Measurements from ENCODE around the gene MRPL10.

Gene MRPL10

DNA sequence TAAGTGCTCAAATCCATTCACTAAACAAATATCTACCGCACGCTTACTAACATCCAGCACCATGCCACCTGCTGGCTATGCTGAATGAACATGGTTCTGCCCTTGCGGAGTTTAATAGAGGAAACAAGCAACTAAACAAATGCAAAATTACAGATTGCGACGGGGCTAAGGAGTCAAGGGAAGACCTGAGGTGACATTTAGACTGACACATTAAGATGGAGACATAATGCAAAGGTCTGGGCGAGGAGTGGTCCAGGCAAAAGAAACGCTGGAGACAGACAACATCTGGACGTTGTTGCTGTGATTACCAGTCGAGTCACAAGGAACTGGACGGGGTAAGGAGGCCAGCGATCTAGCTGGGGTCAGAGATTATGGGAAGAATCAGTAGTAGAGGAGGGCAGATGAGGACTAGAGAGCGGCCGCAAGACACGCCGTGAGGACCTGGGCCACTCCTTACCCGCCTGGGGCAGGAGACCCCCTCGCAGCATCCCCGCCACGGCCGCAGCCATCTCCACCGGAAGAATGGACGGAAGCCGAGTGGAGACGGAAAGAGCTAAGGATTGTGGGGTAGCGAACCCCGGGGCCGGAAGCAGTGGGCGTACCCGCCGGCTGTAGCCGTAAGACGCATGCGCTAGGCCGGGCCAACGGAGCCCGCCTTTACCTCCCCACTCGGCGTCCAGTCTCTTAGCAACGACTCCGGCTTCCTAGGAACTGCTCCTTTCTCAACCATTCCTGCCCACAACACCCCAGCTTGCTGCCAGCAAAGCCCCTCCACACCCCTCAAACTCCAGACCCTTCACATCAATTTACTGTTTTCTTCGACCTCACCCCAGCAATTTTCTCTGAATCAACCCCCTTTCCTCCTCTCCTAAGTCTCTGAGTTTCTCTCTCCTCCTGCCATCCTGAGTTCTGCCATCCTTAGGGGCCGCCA lies at the start of gene MRPL10, which contains the start of gene LRRC46:
Gene MRPL10, minus strand, starts transcription at position 539 of the 931 bp plus-strand sequence. Its CDS starts 30 bp downstream, at position 509.
Gene LRRC46, plus strand, starts transcription at position 668 of the 931 bp plus-strand sequence. CDS start 320 bp downstream, outside the sequence.
- peak; percentile 82 for DNase-seq

DNA sequence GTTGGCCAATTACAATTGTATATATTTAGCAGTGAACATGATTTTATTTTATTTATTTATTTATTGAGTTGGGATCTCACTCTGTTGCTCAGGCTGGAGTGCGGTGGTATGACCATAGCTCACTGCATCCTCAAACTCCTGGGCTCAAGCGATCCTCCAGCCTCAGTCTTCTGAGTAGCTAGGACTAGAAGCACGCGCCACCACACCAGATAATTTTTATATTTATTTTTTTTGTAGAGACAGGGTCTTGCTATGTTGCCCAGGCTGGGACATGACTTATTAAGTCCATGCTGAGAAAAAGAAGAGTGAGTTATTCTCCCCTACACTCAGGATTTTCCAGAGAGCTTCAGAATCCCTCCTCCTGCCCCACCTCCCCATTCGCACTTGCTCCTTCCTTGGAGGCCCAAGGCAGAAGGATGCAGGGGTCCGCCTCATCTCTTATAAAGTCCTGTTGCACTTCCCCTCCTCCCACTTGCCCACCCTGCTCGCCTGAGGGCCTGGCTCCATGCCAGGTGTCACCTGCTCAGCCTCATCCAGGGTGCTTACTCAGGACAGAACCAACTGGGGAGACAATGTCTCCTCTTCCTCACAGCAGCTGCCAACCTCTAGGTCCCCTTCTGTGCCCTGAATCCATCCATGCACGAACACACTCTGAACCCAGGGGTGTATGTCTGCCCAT lies 48.6 kb upstream of the MRPL10 start:
- DNase-seq, result no peak

DNA sequence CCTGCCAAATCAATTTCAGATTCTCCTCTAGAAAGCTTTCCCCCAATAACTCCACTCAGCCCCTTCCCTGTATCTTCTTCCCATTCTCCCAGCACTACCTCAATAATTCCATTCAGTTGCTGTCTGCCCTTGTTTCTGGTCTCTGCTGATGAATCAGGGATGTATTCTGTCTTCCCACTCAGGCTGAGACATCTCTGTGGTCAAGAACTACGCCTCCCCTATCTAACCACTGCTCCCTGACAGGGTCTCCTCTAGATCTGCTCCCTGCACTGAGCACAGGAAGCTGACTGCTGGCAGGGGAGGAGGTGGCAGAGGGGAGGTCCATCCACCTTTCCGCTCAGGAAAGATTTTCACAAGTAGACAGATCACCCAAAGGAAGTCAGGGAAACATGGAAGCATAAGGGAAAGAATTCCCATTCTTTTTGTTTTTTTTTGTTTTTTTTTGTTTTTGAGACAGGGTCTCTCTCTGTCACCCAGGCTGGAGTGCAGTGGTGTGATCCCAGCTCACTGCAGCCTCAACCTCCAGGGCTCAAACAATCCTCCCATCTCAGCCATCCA lies 47.8 kb upstream of the MRPL10 start:
- no peak for DNase-seq

DNA sequence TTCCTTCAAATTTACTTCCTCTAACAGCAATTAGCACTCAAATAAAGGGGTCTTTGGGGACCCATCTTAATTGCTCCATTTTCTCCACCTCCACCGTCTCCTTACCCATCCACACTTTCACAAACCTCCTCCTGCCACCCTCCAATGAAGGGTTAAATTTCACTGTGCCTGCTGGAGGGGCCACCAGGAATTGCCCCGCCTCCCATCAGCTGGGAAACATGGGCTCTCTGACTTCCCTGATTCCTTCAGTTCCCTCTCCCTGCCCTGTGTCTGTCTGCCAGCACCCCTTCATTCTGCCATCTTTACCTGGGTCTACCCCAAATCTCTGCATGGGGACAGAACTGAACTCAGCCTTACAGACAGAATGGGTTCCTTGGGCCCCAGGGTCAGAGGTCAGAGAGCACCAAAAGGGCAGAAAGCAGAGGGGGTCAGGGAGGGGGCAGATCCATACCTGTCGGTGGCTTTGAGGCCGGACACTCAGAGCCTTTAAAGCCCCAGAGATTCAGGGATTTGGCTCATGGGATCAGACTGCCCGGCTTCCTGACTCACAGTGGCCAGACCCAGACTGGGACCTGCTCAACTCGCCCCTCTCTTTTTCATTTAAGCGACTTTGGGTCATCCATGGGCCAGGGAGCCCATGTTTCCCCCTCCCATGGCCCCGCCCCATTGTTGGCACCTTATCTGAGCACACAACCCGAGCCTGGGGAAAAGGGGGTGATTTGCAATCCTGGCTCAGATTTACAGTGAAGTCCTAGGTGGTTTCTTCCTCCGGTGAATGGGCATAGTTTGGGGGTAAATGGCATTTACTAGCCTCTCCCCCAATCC lies 47.1 kb upstream of the MRPL10 start:
- DNase-seq, result no peak

DNA sequence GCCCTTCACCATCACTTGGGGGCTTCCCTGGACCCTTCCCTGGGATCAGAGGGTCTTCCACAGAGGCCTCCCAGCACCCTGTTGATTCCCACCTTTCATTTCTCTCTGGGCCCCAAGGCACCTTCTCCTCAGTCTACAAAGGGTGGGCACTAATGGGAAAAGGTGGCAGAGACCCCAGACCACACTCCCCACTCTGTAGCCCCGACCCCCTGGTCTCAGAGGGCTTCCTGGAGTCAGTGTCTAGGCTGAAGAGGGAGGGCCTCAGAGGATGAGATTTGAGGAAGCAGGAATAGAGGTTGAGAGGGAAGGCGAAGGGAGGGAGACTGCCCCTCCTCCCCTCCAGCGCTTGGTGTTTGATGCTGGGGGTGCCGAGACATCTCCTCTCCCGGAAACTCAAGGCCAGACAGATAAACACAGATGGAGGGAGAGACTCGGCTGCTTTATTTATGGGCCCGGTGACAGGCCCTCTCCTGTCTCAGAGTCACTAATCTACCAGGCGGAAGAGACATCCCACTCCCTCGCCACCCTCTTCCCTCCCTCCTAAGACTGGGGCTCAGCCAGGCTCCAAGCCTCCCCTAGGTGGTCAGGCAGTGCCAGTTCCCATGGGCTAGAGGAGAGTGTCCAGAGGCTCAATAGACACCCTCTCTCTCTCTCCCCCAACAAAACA lies 46.2 kb upstream of the MRPL10 start:
- DNase-seq, result no peak

DNA sequence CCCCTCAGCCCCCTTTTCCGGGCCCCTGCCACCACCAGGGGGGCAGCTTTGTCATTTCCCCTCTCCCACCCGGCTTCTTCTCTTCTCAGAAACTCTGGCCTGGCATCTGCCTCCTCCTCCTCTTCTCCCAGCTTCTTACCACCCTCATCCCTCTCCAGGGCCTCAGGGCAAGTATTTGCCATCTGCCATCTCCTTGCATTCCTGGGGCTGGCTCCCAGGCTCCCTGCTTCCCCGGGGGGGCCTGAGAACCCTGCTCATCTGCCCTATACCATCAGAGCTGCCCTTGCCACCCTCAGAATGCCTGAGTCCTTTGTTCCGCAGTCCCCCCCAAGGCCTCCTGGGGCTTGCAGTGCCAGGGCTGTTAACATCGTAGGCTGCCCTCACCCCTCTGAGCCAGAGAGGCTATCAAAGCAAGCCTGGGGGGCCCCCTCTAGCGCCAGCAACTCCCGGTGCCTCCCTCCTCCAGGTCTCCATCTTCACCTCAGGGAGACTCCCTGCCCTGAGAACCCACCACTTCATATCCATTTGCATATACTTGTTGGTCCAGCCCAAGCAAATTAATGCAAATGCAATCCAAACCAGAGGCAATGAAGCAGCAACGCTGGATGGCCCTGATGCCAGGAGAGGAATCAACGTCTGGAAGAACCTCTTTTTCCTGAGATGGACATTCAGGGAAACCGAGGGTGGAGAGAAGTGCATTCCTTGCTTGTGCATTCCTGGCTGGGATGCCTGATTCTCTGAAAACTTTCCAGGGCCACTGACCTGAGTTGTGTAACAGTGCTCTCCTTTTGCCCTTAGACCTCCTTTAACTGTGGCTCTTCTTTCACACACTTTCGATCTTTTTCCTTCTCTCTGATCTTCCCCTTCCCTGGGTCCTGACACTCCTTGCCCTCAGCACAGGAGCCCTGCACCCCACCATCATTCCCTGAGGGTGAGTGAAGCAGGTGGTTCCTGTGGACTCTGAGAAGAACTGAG lies 44.0 kb upstream of the MRPL10 start:
- peak; percentile 90 for DNase-seq

DNA sequence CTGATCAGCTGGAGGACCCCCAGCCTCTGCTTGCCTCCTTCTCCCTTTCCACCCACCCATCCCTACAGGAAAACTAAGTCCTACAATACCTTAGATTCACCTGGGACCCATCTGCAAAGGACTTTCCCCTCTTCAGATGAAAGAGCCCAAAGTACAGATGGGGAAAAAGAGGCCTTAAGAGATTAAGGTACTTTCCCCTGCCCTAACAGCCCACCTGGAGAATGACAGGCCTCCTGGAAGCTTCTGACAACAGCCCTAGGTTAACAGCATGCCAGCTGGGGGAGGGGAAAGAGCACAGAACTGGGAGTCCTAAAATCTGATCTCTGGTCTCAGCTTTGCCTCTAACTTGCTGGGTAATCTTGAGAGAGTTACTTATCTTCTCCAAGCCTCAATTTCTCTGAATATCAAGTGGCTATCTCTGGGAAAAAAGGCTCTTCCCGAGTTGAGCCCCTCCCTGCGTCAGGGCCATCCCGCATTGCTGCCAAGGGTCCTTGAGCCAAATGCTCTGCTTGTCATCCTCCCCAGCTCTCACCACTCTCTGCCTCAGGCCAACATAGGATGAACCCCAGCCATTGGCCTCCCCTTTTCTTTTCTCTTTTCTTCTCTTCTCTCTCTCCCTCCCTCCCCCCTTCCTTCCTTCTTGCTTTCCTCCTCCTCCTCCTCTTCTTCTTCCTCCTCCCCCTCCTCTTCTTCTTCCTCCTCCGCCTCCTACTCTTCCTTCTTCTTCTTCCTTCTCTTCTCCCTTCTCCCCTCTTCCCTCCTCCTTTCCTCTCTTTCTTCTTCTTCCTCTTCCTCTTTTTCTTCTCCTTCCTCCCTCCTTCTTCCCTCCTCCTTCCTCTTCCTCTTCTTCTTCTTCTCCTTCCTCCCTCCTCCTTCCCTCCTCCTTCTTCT lies 42.1 kb upstream of the MRPL10 start:
- no peak for DNase-seq

DNA sequence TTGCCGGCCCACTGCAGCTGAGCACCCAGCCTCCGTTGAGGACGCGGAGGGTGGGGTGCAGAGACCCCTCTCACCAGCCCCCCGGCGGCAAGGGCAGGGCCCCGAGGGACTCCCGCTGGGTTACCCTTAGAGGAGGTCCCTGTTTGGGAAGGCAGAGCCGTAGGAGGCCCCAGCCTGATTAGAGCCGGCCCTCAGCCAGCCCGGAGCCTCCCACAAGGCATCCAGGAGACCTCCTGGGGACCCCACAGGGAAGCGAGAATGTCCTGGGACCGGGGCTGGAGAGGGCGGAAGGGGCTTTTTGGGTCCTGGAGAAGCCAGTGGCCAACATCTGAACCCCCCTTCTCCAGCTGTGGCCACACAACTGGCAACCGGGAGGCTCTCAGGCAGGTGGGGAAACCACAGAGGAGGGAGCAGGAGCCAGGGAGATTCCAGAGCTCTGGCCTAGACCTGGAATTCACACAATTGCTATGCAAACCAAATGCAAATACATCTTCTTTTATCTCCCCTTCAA lies 41.4 kb upstream of the MRPL10 start:
- no peak for DNase-seq

DNA sequence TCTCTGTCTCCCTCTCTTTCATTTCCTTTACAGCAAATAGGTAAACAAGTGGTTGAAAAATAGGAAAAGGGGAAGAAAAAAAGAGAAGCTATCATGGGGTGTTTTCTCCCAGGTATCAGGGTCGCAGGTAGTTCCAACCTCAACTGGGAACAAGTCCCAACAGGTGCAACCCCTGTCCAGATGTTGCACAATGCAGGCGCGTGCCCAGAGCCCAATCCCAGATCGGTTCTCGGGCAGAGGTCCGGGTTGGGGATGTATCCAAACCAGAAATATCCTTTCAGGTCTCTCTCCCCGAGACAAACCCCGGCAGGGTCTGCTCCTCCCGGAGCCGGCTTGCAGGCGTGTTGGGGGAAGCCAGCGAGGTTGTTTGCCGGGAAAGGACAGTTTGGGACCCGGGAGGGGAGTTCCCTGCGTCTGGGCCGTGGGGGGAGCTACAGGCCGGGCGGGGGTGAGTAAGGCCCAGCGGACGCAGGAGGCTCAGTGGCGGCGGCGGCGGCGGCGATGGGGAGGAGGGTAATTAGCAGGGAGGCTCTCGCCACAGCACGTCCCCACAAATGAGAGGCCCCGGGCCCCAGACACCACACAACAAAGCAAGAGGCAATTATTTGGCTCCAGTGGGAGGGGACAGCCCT lies 40.8 kb upstream of the MRPL10 start:
- no peak for DNase-seq

DNA sequence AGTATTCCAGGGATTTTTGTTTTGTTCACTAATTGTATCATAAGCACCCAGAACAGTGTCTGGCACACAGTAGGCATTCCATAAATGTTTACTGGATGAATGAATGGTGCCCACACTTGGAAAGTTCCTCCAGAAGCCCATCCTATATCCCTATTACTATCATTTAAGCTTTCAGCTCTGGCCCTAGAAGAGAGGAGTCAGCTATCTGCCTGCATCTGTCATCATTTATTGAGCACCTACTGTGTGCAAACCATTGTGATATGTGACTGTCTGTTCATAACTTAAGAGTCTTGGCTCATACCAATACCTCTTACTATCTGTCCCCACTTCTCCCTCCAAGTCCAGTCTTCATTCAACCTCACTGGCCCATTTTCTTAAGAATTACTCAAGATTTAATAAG lies 39.7 kb upstream of the MRPL10 start:
- no peak for DNase-seq

DNA sequence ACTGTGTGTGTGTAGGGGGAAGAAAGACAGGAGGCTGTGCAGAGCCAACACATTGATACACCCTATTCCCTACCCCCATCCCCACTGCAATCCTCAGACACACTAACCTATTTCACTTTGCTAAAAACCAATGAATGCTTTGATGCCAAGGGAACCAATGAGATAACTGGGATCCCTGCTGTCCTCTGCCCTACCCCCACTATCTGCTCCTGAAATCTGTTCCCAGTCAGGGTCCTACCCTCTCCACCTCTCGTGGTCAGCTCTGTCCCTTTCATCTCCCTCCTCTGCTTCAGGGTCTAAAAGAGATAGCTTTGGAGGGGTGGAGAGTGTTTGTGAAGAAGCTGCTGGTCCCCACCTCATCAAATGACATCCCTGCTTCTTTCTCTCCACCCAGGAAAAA lies 38.7 kb upstream of the MRPL10 start:
- no peak for DNase-seq

DNA sequence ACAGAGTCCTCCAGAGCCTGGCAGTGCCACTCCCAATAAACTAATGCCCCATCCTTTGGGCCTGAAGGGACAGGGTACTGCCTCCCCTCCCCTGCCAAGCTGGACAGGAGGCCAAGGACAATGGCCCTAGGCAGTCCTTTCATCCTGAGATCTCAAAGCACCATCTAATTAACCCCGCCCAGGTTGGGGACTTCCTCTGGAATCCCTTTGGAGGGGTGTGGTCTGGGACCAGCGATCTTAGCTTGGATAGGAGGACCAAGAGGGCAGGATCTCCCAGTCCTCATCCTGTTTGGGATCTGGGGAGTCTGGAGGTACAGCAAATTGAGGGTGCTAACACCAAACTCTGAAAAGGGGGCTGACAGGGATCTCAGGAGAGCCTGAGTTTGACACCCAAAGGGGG lies 37.8 kb upstream of the MRPL10 start:
- DNase-seq, result no peak

DNA sequence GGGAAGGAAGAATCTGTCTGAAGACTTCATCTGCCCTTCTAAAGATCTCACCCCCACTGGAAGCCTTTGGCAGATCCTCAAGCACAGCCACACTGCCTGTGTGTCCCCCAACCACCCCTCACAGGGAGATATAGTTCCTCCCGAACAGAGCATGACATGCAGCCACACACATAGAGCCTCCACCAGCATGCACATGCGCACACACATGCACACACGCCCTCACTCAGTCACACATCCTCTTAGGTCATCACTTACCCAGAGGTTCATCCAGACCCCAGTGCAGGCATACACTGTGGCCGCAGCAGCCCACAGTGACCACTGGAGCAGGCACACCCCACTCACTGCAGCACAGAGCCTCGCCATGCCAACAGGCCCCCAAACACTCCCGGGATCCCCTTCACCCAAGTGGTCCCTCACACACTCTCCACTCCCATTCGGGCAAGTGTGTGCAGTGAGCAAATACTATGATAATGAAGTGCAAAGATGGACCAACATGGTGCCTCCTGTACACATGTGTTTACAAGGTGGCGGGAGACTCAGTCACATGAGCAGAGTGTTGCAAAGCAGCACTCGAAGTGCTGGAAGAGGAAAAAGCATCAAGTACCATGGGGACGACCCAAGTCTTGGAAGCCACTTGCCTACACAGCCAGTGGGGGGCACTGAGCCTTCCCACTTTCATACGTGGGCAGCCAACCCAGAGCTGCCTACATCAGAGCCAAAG lies 36.6 kb upstream of the MRPL10 start:
- DNase-seq, result no peak

DNA sequence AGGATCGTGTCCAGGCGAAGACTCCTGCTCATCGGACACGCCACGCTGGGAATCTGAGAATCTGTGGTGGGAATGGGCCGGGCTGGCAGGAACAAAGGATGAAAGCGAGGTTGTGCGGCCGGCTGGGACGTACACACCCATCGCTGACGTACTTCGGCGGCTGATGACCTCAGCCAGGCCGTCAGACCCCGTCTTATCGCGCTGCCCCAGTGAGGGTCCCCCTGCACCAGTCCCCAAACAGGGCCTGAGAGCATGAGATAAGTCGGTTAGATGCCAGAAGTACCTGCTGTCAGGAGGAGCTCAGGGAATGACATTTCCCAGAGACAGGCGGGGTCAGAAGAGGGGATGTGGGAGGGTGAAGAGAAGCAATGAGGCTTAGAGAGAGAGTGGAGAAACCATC lies 35.6 kb upstream of the MRPL10 start:
- no peak for DNase-seq

DNA sequence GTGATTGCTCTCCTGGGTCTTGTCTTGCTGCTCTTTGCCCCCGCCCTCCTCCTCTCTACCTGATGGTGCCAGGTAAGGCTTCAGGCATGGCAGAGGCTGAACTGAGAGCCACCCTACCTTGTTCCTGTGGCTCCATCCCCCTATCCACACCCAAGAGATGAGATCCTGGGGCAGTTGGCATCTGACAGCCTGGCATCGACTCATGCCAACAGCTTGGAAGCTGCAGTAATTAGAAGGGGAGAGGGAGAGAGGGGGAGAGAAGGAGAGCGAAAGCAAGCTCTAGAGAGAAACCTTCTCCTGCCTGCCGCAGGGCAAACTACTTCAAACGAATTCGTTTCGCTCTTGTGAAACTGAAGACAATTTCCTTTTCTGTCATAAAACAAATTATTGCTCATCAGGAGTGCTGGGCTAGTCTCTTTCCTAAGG lies 33.5 kb upstream of the MRPL10 start:
- no peak for DNase-seq

DNA sequence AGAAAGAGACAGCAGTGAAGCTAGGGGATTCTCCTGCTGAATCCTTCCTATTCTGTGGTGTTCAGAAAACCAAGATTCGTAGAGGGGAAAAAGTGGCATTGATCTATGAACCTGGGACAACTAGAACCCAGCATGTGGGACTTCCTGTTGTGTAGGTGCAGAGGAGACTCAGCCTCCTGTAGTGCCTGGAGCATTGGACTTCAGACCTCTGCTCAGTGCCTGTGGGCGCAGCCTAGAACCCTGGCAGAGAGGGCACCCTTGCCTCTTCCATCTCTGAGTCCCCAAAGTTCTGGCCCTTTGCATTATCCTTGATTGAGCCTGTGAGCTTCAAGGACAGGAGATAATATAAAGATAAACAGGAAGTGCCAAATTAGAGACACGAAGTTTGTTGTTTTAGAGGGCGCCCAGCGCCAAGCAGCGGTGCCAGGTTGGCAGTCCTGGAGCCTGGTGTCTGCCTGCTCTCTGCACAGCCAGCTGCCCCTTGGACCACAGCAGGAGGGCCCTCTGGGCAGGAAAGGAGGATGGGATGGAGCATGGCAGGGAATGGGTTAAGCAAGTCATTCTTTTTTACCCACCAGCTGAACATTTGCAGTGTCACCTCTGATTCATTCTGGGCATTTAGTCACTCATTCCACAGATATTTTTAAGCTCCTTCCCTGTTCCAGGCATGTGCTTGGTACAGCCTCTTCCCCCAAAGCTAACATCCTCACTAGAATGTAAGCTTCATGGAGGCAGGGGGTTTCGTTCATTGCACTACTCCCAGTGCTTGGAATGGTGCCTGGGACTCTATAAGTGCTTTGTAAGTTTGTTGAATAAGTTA lies 31.5 kb upstream of the MRPL10 start:
- no peak for DNase-seq

DNA sequence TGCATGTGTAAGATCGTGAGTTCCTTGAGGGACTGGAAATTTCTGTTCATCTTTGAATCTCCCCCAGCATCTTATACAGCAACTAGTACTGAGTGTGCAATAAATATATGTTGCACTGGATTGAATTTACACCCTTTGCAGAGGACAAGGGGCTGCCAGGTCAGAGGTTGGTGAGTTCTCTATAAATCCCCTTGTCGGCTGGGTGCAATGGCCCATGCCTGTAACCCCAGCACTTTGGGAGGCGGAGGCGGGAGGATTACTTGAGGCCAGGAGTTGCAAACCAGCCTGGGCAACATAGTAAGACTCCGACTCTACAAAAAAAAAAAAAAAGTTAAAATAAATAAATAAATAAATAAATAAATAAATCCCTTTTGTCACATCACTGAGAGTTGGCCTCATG lies 29.0 kb upstream of the MRPL10 start:
- no peak for DNase-seq
